ENCODE measurements around the gene POFUT2. TPM values are rescaled to one million over a fixed set of nuclear protein-coding genes. Genes with fewer than 3 reads are reported as not detected.

Gene POFUT2
- total RNA-seq, 1 donor from 2014 or later = 22.5 TPM

DNA sequence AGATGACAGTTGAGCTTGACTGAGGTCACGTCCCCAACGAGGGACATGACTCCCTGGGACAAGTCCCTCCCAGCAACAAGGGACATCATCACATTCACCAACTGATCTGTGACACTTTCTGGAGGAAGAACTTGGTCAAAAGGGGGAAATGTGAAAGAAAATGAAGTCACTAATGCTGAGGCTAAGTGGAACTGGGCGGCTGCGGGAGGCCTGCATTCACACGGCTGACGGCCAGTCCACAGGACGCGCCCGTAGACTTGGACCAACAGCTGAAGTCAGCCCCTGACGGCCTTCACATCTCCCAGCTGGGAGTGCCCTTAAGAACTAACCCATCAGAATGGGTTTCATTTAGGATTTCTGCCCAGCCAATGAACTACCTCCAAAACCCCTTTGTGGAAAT, 26.6 kb downstream of the POFUT2 start:
- no peak for TF ChIP-seq CTCF (IDR thresholded peaks at IDR 0.05; ENCODE audit: insufficient read depth, low read length, poor library complexity, severe bottlenecking)
- Histone ChIP-seq H3K27me3 (ENCODE audit: control insufficient read depth, insufficient read depth, low read length) (peaks cover 23% of the 10 kb centered on the region), H3K4me3 (ENCODE audit: low read depth, low read length) (no peak overlapping the region), H3K36me3 (ENCODE audit: control insufficient read depth, insufficient read depth, low read length) (no peaks in the 10 kb centered on the region)
- DNase-seq (ENCODE audit: low read depth) = no peak

GRCh38 chr21:45260191-45260825, 27.4 kb downstream of the POFUT2 start:
- H3K36me3 ChIP-seq (ENCODE audit: control insufficient read depth, insufficient read depth, low read length) = no peaks in the 10 kb centered on the region
- no peak for DNase-seq (ENCODE audit: low read depth)
- no peak for TF ChIP-seq CTCF (IDR thresholded peaks at IDR 0.05; ENCODE audit: insufficient read depth, low read length, poor library complexity, severe bottlenecking)
- H3K27me3 ChIP-seq (ENCODE audit: control insufficient read depth, insufficient read depth, low read length) = peaks cover 31% of the 10 kb centered on the region
- H3K4me3 ChIP-seq (ENCODE audit: low read depth, low read length) = no peak overlapping the region

DNA sequence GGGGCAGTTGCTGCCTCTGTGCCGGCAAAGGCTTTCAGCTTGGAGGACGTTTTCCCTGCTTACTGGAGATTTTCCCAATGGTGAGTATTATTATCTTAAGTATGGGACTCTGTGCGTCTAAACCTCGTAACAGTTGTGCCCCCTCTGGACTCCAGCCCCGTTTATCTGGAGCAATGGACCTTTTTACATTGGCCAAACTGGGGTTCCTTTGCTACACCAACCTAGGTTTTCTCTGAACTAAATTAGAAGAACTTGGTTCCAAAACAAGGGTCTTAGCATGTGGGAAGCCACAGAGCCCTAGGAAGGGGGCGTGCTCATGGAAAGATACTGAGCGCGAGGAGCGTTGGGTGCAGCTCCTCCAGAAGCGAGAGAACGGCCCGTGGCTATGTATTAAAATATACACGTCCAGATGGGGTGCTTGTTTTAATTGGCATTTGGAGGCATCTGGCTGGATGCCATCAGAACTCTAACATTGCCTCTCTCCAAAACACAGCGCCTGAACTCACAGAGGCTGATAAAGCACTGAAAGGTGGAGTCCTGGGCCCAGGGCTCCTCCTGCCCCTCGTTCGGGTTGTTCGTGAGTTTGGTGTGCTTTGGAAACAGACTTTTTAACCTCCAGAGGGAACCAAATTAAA, 28.4 kb downstream of the POFUT2 start:
- peaks cover 35% of the 10 kb centered on the region for H3K27me3 ChIP-seq (ENCODE audit: control insufficient read depth, insufficient read depth, low read length)
- no peak for TF ChIP-seq CTCF (IDR thresholded peaks at IDR 0.05; ENCODE audit: insufficient read depth, low read length, poor library complexity, severe bottlenecking)
- no peaks in the 10 kb centered on the region for H3K36me3 ChIP-seq (ENCODE audit: control insufficient read depth, insufficient read depth, low read length)
- DNase-seq (ENCODE audit: low read depth) = no peak
- H3K4me3 ChIP-seq (ENCODE audit: low read depth, low read length) = no peak overlapping the region

- H3K27me3 ChIP-seq (ENCODE audit: control insufficient read depth, insufficient read depth, low read length) = peaks cover 35% of the 10 kb centered on the region
- DNase-seq (ENCODE audit: low read depth) = peak; percentile 5
- no peak overlapping the region for H3K4me3 ChIP-seq (ENCODE audit: low read depth, low read length)
- no peak for TF ChIP-seq CTCF (IDR thresholded peaks at IDR 0.05; ENCODE audit: insufficient read depth, low read length, poor library complexity, severe bottlenecking)
- no peaks in the 10 kb centered on the region for H3K36me3 ChIP-seq (ENCODE audit: control insufficient read depth, insufficient read depth, low read length)
These were observed 29.2 kb downstream of the POFUT2 start for GRCh38 chr21:45258466-45258865.

DNA sequence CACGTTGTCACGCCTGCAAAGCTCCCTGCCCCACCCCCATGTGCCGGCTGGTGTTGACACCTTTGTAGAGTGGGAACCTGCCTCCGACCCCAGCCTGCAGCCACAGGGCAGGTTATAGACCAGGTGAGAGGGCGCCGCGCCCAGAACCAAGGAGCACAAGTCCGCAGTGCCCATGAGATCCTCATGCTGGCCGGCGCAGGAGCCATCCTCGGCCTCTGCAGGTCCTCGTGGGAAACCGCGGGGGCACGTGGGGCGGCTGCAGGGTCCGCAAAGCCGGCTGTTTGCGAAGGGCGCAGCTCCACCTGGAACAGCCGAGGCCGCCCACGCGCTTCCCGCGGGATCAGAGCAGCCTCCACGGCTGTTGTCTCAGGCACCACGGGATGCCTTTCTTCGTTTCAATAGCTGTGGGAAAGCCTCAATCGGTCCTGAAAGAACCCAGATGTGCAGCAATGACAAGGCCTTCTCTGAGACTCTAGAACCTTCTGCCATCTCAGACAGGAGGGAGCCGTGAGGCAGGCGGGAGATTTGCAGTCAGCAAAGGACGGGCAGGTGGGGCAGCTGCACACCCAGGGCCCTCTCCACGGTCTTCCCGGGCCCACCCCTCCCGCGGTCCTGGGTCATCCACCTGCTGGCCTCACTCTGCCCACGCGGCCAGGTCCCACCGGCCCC, 29.9 kb downstream of the POFUT2 start:
- H3K27me3 ChIP-seq (ENCODE audit: control insufficient read depth, insufficient read depth, low read length) = peaks cover 37% of the 10 kb centered on the region
- no peak overlapping the region for H3K4me3 ChIP-seq (ENCODE audit: low read depth, low read length)
- H3K36me3 ChIP-seq (ENCODE audit: control insufficient read depth, insufficient read depth, low read length) = no peaks in the 10 kb centered on the region
- no peak for TF ChIP-seq CTCF (IDR thresholded peaks at IDR 0.05; ENCODE audit: insufficient read depth, low read length, poor library complexity, severe bottlenecking)
- DNase-seq (ENCODE audit: low read depth) = no peak

Data from kidney epithelial cell (primary cell).